Measurements from ENCODE around the gene ADAM23.

The ADAM23 gene

GRCh38 chr2:206521115-206521514 lies 77.8 kb downstream of the ADAM23 start:
- Histone ChIP-seq H3K4me3 (ENCODE audit: low read depth, low read length, poor library complexity, severe bottlenecking) (no peak overlapping the region), H4K20me1 (ENCODE audit: insufficient read depth, low read length) (no peaks in the 10 kb centered on the region), H3K9me2 (ENCODE audit: low read depth, low read length) (no peaks in the 10 kb centered on the region), H3K79me2 (ENCODE audit: insufficient read depth, low read length) (no peaks in the 10 kb centered on the region), H3K9me3 (ENCODE audit: low read length) (no peaks in the 10 kb centered on the region), H3K4me1 (ENCODE audit: insufficient read depth, low read length, severe bottlenecking) (no peaks in the 10 kb centered on the region), H3K4me2 (ENCODE audit: low read length) (no peak overlapping the region), H3K27ac (ENCODE audit: low read depth, low read length, poor library complexity, severe bottlenecking) (no peak overlapping the region), H3F3A (ENCODE audit: insufficient read depth, low read length) (no peaks in the 10 kb centered on the region), H2AFZ (ENCODE audit: low read length) (no peak overlapping the region), H3K36me3 (ENCODE audit: insufficient read depth, low read length) (no peaks in the 10 kb centered on the region), H3K9ac (ENCODE audit: low read length) (no peak overlapping the region), H3K27me3 (ENCODE audit: insufficient read depth, low read length) (no peaks in the 10 kb centered on the region)
- no peak for TF ChIP-seq CTCF (IDR thresholded peaks at IDR 0.05; ENCODE audit: low read length)
- TF ChIP-seq EZH2 (IDR thresholded peaks at IDR 0.05; ENCODE audit: borderline replicate concordance, low read length) = no peak

GRCh38 chr2:206521612-206522011 lies 78.3 kb downstream of the ADAM23 start:
- H2AFZ ChIP-seq (ENCODE audit: low read length) = no peak overlapping the region
- no peak overlapping the region for H3K4me2 ChIP-seq (ENCODE audit: low read length)
- TF ChIP-seq CTCF (IDR thresholded peaks at IDR 0.05; ENCODE audit: low read length) = no peak
- no peak for TF ChIP-seq EZH2 (IDR thresholded peaks at IDR 0.05; ENCODE audit: borderline replicate concordance, low read length)
- H3K27me3 ChIP-seq (ENCODE audit: insufficient read depth, low read length) = no peaks in the 10 kb centered on the region
- no peaks in the 10 kb centered on the region for H3K4me1 ChIP-seq (ENCODE audit: insufficient read depth, low read length, severe bottlenecking)
- no peaks in the 10 kb centered on the region for H3K9me2 ChIP-seq (ENCODE audit: low read depth, low read length)
- no peaks in the 10 kb centered on the region for H3K9me3 ChIP-seq (ENCODE audit: low read length)
- no peaks in the 10 kb centered on the region for H3K79me2 ChIP-seq (ENCODE audit: insufficient read depth, low read length)
- H3K36me3 ChIP-seq (ENCODE audit: insufficient read depth, low read length) = no peaks in the 10 kb centered on the region
- H3F3A ChIP-seq (ENCODE audit: insufficient read depth, low read length) = no peaks in the 10 kb centered on the region
- no peak overlapping the region for H3K27ac ChIP-seq (ENCODE audit: low read depth, low read length, poor library complexity, severe bottlenecking)
- H3K4me3 ChIP-seq (ENCODE audit: low read depth, low read length, poor library complexity, severe bottlenecking) = no peak overlapping the region
- H4K20me1 ChIP-seq (ENCODE audit: insufficient read depth, low read length) = no peaks in the 10 kb centered on the region
- H3K9ac ChIP-seq (ENCODE audit: low read length) = no peak overlapping the region

- Histone ChIP-seq H3K9ac (ENCODE audit: low read length) (no peak overlapping the region), H3F3A (ENCODE audit: insufficient read depth, low read length) (no peaks in the 10 kb centered on the region), H3K27ac (ENCODE audit: low read depth, low read length, poor library complexity, severe bottlenecking) (no peak overlapping the region), H3K9me3 (ENCODE audit: low read length) (no peaks in the 10 kb centered on the region), H3K4me1 (ENCODE audit: insufficient read depth, low read length, severe bottlenecking) (no peaks in the 10 kb centered on the region), H2AFZ (ENCODE audit: low read length) (no peak overlapping the region), H4K20me1 (ENCODE audit: insufficient read depth, low read length) (no peaks in the 10 kb centered on the region), H3K27me3 (ENCODE audit: insufficient read depth, low read length) (no peaks in the 10 kb centered on the region), H3K79me2 (ENCODE audit: insufficient read depth, low read length) (no peaks in the 10 kb centered on the region), H3K36me3 (ENCODE audit: insufficient read depth, low read length) (no peaks in the 10 kb centered on the region), H3K4me3 (ENCODE audit: low read depth, low read length, poor library complexity, severe bottlenecking) (no peak overlapping the region), H3K9me2 (ENCODE audit: low read depth, low read length) (no peaks in the 10 kb centered on the region), H3K4me2 (ENCODE audit: low read length) (no peak overlapping the region)
- TF ChIP-seq CTCF (IDR thresholded peaks at IDR 0.05; ENCODE audit: low read length) = no peak
- TF ChIP-seq EZH2 (IDR thresholded peaks at IDR 0.05; ENCODE audit: borderline replicate concordance, low read length) = no peak
These were observed 83.1 kb downstream of the ADAM23 start for GRCh38 chr2:206526416-206526815.
